Measurements from ENCODE around the gene DDB1. TPM values are rescaled to one million over a fixed set of nuclear protein-coding genes. Genes with fewer than 3 reads are reported as not detected.
A peak's percentile ranks its signal among the peaks of the same experiment; 100 is the strongest.

The DDB1 gene
- total RNA-seq, 1 donor from 2014 or later: 188 TPM

DNA sequence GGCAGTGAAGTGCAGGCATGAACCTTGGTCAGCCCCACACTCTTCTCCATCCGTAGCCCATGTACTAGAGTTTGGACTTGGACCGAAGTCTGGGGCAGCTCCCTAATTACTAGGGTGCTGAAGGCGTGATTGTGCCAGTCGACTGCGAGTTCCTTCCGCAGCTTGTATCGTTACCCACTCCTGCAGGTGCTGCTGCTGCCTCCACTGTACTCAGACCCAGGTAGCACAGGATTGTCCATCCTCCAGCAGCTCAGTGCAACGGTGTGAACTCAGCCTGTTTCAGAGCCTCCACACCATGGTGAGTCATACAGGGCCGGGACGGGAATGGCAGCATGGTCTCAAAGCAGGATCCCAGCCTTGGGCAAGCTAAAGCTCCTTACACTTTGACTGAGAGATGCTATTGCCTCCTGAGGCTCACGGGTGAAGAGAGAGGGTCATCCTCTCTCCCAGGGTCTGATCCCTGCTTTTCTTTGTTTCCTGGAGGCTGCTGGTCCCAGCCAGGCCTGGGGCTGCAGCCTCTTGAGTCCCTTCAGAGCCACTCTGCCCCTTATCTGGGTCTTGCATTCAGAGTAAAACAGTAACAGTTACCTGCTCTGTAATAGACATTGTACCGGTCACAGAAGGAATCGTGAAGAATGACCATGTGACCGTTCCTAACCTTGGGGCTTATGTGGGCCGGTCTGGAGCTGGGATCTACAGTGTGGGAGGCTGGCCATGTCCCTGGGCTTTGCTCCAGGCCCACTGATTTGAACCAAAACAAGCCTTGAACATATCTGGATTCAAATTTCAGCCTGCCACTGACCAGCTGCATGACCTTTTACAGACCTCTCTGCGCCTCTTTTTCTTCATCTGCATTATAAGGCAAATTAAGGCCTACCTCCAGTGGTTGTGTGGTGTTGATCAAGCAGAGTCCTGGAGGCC is 1.8 kb upstream of the DDB1 start:
- Mint-ChIP-seq H3K4me1 (ENCODE audit: low read depth) (peaks cover 38% of the 10 kb centered on the region), H3K27me3 (ENCODE audit: low read depth) (no peaks in the 10 kb centered on the region), H3K4me3 (ENCODE audit: unreplicated experiment) (peak overlapping the region; percentile 10), H3K36me3 (ENCODE audit: low read depth) (peaks cover 8% of the 10 kb centered on the region), H3K9me3 (ENCODE audit: low read depth) (no peaks in the 10 kb centered on the region), H3K27ac (ENCODE audit: unreplicated experiment) (peak overlapping the region; percentile 49)
- TF ChIP-seq, protein P1, sequence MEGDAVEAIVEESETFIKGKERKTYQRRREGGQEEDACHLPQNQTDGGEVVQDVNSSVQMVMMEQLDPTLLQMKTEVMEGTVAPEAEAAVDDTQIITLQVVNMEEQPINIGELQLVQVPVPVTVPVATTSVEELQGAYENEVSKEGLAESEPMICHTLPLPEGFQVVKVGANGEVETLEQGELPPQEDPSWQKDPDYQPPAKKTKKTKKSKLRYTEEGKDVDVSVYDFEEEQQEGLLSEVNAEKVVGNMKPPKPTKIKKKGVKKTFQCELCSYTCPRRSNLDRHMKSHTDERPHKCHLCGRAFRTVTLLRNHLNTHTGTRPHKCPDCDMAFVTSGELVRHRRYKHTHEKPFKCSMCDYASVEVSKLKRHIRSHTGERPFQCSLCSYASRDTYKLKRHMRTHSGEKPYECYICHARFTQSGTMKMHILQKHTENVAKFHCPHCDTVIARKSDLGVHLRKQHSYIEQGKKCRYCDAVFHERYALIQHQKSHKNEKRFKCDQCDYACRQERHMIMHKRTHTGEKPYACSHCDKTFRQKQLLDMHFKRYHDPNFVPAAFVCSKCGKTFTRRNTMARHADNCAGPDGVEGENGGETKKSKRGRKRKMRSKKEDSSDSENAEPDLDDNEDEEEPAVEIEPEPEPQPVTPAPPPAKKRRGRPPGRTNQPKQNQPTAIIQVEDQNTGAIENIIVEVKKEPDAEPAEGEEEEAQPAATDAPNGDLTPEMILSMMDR (IDR thresholded peaks at IDR 0.05): no peak
- no peak for DNase-seq (ENCODE audit: low spot score)

DNA sequence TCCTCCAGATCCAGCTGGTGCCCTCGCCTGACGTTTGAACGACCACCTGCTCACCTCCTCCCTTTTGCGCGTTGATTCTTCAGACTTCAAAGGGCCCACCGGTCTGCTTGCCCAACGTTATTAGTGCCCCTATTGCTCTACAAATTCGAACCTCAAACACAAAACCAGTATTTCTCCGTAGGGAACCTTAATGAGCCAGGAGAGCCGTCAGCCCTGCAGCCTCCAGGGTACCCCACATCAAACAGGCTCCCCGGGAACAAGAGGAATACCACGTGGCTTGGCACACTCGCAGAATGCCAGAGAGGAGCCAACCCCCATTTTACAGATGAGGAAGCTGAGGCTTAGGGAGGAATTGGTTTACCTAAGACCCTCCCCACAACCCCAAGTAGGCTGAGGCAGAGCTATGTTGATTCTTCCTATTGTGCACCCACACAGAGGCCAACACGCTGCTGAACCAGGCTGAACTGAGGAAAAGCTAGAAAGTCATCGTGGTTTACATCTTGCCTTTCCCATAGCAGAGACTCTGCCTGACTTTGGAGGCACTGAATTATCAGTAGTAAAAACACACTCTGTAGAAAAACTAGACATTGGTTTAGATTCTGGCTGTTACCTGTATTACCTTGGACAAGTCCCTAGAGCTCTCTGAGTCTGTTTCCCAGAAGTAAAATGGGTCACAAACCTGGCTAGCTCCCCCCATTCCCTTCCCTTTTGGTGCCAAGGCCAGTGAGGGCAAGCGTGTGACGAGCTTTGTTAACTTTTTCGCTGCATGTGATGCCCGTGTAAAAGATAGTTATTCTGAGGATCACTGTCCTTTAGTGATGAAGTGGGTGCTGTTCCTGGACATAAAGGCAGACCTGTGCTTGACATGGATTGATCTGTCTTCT is 887 bp upstream of the DDB1 start:
- TF ChIP-seq, protein P1 (IDR thresholded peaks at IDR 0.05): no peak
- Mint-ChIP-seq H3K27ac (ENCODE audit: unreplicated experiment) (peak overlapping the region; percentile 90), H3K36me3 (ENCODE audit: low read depth) (peaks cover 13% of the 10 kb centered on the region), H3K9me3 (ENCODE audit: low read depth) (no peaks in the 10 kb centered on the region), H3K27me3 (ENCODE audit: low read depth) (no peaks in the 10 kb centered on the region), H3K4me3 (ENCODE audit: unreplicated experiment) (peak overlapping the region; percentile 95), H3K4me1 (ENCODE audit: low read depth) (peaks cover 46% of the 10 kb centered on the region)
- no peak for DNase-seq (ENCODE audit: low spot score)

DNA sequence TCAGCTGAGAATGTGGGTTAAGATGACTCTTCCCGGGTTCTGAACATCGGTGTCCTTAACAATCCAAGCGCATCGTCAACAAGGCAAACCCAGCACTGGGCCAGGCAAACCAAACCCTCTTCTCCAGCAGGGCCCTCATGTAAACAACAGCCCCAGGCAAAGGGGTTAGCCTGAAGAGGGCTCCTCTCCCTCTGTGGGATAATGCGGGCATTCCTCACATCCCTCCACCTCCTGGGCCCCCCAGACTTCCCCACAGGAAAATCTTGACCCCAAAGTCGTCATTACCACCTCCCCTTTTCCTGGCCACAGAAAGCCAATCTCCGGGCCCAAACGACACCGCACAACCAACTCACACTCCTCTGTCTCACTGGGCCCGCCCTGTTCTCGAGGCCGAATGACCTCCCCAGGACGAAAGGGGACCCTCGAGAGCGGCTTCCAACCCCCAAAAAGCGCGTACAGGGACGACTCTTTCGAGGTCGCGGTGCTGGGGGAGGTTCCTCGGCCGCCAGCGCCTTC is 566 bp downstream of the DDB1 start:
- H3K36me3 Mint-ChIP-seq (ENCODE audit: low read depth): peaks cover 15% of the 10 kb centered on the region
- H3K27ac Mint-ChIP-seq (ENCODE audit: unreplicated experiment): peak overlapping the region; percentile 90
- H3K27me3 Mint-ChIP-seq (ENCODE audit: low read depth): no peaks in the 10 kb centered on the region
- H3K4me3 Mint-ChIP-seq (ENCODE audit: unreplicated experiment): peak overlapping the region; percentile 95
- peaks cover 58% of the 10 kb centered on the region for H3K4me1 Mint-ChIP-seq (ENCODE audit: low read depth)
- TF ChIP-seq, protein P1 (IDR thresholded peaks at IDR 0.05): no peak
- no peaks in the 10 kb centered on the region for H3K9me3 Mint-ChIP-seq (ENCODE audit: low read depth)
- no peak for DNase-seq (ENCODE audit: low spot score)

DNA sequence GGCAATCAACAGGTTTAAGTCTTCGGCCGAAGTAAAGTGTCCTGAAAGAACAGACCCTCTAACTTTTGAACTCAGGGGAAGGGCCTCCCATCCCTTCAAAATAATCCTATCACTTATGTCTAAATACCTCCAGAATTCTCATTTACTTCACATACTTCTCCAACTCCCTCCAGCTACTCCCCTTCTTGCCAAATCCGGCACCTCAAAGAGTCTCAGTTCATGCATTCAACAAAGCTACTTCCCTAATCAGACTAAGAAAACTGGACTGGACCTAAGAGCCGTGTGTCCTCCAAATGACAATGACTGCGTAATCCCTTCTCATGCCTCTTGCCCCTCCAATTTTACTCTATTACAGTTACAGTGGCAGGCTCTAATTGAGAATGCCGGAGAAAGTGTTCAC is 1.3 kb downstream of the DDB1 start:
- H3K27ac Mint-ChIP-seq (ENCODE audit: unreplicated experiment): peak overlapping the region; percentile 90
- no peak for DNase-seq (ENCODE audit: low spot score)
- TF ChIP-seq, protein P1 (IDR thresholded peaks at IDR 0.05): no peak
- H3K4me3 Mint-ChIP-seq (ENCODE audit: unreplicated experiment): peak overlapping the region; percentile 95
- H3K4me1 Mint-ChIP-seq (ENCODE audit: low read depth): peaks cover 58% of the 10 kb centered on the region
- peaks cover 15% of the 10 kb centered on the region for H3K36me3 Mint-ChIP-seq (ENCODE audit: low read depth)
- no peaks in the 10 kb centered on the region for H3K27me3 Mint-ChIP-seq (ENCODE audit: low read depth)
- H3K9me3 Mint-ChIP-seq (ENCODE audit: low read depth): no peaks in the 10 kb centered on the region

DNA sequence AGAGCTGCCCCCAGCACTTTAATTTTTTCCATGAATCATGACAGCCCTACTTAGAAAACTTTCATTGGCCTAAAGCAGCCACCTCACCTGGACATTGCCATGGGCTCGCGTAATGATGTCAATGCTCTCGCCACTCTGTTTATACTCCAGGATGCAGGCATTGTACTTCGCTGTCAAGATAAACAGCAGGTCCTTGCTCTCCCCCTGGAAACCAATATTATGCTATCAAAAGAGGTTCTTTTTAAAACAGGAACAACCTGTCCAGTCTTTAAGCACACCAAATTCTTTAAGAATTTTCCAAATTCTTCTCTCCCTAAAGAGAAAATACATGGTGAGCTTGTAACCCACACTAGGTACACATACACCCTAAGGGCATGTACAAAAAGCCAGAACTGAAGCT is 3.0 kb downstream of the DDB1 start:
- peak overlapping the region; percentile 90 for H3K27ac Mint-ChIP-seq (ENCODE audit: unreplicated experiment)
- DNase-seq (ENCODE audit: low spot score): no peak
- H3K4me3 Mint-ChIP-seq (ENCODE audit: unreplicated experiment): no peak overlapping the region
- H3K4me1 Mint-ChIP-seq (ENCODE audit: low read depth): peaks cover 68% of the 10 kb centered on the region
- peaks cover 26% of the 10 kb centered on the region for H3K36me3 Mint-ChIP-seq (ENCODE audit: low read depth)
- H3K27me3 Mint-ChIP-seq (ENCODE audit: low read depth): no peaks in the 10 kb centered on the region
- H3K9me3 Mint-ChIP-seq (ENCODE audit: low read depth): no peaks in the 10 kb centered on the region
- TF ChIP-seq, protein P1 (IDR thresholded peaks at IDR 0.05): no peak
